Measurements from ENCODE around the gene VWA8. TPM values are rescaled to one million over a fixed set of nuclear protein-coding genes. Genes with fewer than 3 reads are reported as not detected.

Gene VWA8
- total and polyA plus RNA-seq, 2 of the 8 experiments (the other 6 are each of a cell fraction or from before 2014, with no cell fraction given): 5.9 to 19.6 TPM

- TF ChIP-seq ZNF274 (IDR thresholded peaks at IDR 0.05; ENCODE audit: borderline replicate concordance, extremely low read depth, low read length): no peak
- TF ChIP-seq GTF2F1 (IDR thresholded peaks at IDR 0.05; ENCODE audit: borderline replicate concordance, low read depth, low read length): no peak
- TF ChIP-seq JUND (IDR thresholded peaks at IDR 0.05; ENCODE audit: low read length): no peak
- no peak for TF ChIP-seq KDM4A (IDR thresholded peaks at IDR 0.05; ENCODE audit: low read depth, low read length, severe bottlenecking)
These were observed 285.6 kb downstream of the VWA8 start (continued) for GRCh38 chr13:41675306-41675705.
